K562 (cell line): Measurements from ENCODE around the gene MRPL58. TPM values are rescaled to one million over a fixed set of nuclear protein-coding genes. Genes with fewer than 3 reads are reported as not detected.

ENCODE experiments used
- ATAC-seq: fragments of 200-7000 bp; cut with Tn5 transposase; 3 replicates; pipeline ENCODE4 v1.9.1; 2020; ENCODE audit warnings: moderate library complexity
- BruUV-seq: library from RNA; stranded (reverse); fragments of 400-500 nt; replicated peaks from 2 replicates; lab custom pipeline; 2021; lab: Mats Ljungman, UMichigan
- CTCF ChIA-PET: fragments of 300-600 bp; formaldehyde crosslinking; extraction: SDS; loops from one replicate; lab custom pipeline; 2021; ENCODE audit warnings: low intra/inter-chr PET ratio; lab: Yijun Ruan, JAX
- POLR2A ChIA-PET: fragments of 300-600, 350-650 bp; sonication (Branson Sonifier 250); formaldehyde crosslinking; extraction: SDS; loops from one replicate; lab custom pipeline; 2021; ENCODE audit warnings: antibody characterized with exemption, inconsistent platforms; lab: Yijun Ruan, JAX
- DNase-seq, 4 experiments: peaks; one replicate each; pipeline versions ENCODE4 v3.0.0 to v3.0.0-alpha.2; 2011 to 2018; ENCODE audit warnings: low spot score in 3 of 4, mixed read lengths in 3 of 4; ENCODE audit errors: extremely low read depth in 1 of 4
- FAIRE-seq: peaks from 2 replicates; lab custom pipeline; 2011; peaks lifted over from hg19 to GRCh38; lab: Jason Lieb, UNC
- H2AFZ ChIP-seq: 2 replicates; pipeline ENCODE4 v1.6.0; 2011; ENCODE audit warnings: low read depth, low read length, control low read depth, inconsistent platforms
- H3K27ac ChIP-seq: fragments of 200-600 bp; 3 replicates; pipeline ENCODE4 v1.8.0; 2011; ENCODE audit warnings: low read depth, mild to moderate bottlenecking, control low read depth, inconsistent platforms, low read length, moderate library complexity, mixed read lengths; ENCODE audit errors: extremely low read depth
- H3K27me3 ChIP-seq, 2 experiments: fragments of 300-600 bp in 1 of 2; 2 replicates in 1 of 2; 3 replicates in 1 of 2; pipeline versions ENCODE4 v1.6.0 to v1.8.0; 2011; ENCODE audit warnings: inconsistent platforms in 2 of 2, low read length in 2 of 2, mild to moderate bottlenecking in 1 of 2, mixed read lengths in 1 of 2, moderate library complexity in 1 of 2; ENCODE audit not compliant: control insufficient read depth in 2 of 2, insufficient read depth in 2 of 2
- H3K36me3 ChIP-seq: fragments of 300-600 bp; 3 replicates; pipeline ENCODE4 v1.8.0; 2011; ENCODE audit warnings: mild to moderate bottlenecking, low read length, inconsistent platforms; ENCODE audit not compliant: control insufficient read depth, insufficient read depth
- H3K4me1 ChIP-seq, 2 experiments: fragments of 200-600 bp in 1 of 2; replicated peaks in 1 of 2; 2 replicates in 1 of 2; 3 replicates in 1 of 2; pipeline versions ENCODE4 v1.5.1 to v1.8.0; 2011; ENCODE audit warnings: inconsistent platforms in 2 of 2, low read length in 2 of 2, mild to moderate bottlenecking in 1 of 2, mixed read lengths in 1 of 2, moderate library complexity in 1 of 2; ENCODE audit not compliant: control insufficient read depth in 2 of 2, insufficient read depth in 2 of 2
- H3K4me2 ChIP-seq: 2 replicates; pipeline ENCODE4 v1.6.1; 2011; ENCODE audit warnings: low read length, control low read depth, inconsistent platforms, mixed read lengths; ENCODE audit not compliant: insufficient read depth
- H3K4me3 ChIP-seq: fragments of 200-600 bp; sonication (generic), shearing (Covaris generic); 2 replicates; pipeline ENCODE4 v1.5.1; 2016; ENCODE audit warnings: control low read depth, inconsistent platforms
- H3K79me2 ChIP-seq: fragments of 200-600 bp; 3 replicates; pipeline ENCODE4 v1.8.0; 2011; ENCODE audit warnings: low read length, inconsistent platforms; ENCODE audit not compliant: control insufficient read depth, insufficient read depth
- H3K9ac ChIP-seq, 2 experiments: 2 replicates each; pipeline versions ENCODE4 v1.6.0 to v1.6.1; 2011; ENCODE audit warnings: low read depth in 2 of 2, low read length in 2 of 2, control low read depth in 1 of 2, inconsistent platforms in 1 of 2, mild to moderate bottlenecking in 1 of 2, mixed read lengths in 1 of 2; ENCODE audit not compliant: insufficient read depth in 1 of 2
- H3K9me1 ChIP-seq: one replicate; pipeline ENCODE4 v1.6.0; 2011; ENCODE audit warnings: inconsistent platforms, mild to moderate bottlenecking, low read length, moderate library complexity; ENCODE audit not compliant: control insufficient read depth, insufficient read depth
- H3K9me3 ChIP-seq: replicated peaks from 2 replicates; pipeline ENCODE4 v1.5.1; 2011; ENCODE audit warnings: low read depth, low read length, inconsistent platforms; ENCODE audit not compliant: control insufficient read depth, insufficient read depth
- H4K20me1 ChIP-seq: replicated peaks from 2 replicates; pipeline ENCODE4 v1.6.1; 2011; ENCODE audit warnings: low read length, inconsistent platforms, mixed read lengths; ENCODE audit not compliant: control insufficient read depth, insufficient read depth
- C11orf30 ChIP-seq: fragments of 450-650 bp; IDR thresholded peaks from 2 replicates; pipeline ENCODE4 v1.6.1; 2016; ENCODE audit warnings: low read depth, mild to moderate bottlenecking
- CREM ChIP-seq: IDR thresholded peaks from 2 replicates; pipeline ENCODE4 v1.6.1; 2014; ENCODE audit warnings: antibody characterized with exemption, low read depth
- MAFK ChIP-seq: IDR thresholded peaks from 2 replicates; pipeline ENCODE4 v1.6.1; 2011; ENCODE audit warnings: low read length, improper control_type of control experiment
- NFE2 ChIP-seq: IDR thresholded peaks from 2 replicates; pipeline ENCODE4 v1.6.1; 2014; ENCODE audit warnings: antibody characterized with exemption, low read depth
- NFE2L1 ChIP-seq: fragments of 450-650 bp; IDR thresholded peaks from 2 replicates; pipeline ENCODE4 v1.6.1; 2016; ENCODE audit warnings: missing genetic modification characterization, low read depth, mild to moderate bottlenecking, missing compliant biosample characterization, moderate library complexity, borderline replicate concordance
- ZNF316 ChIP-seq: fragments of 450-650 bp; IDR thresholded peaks from 2 replicates; pipeline ENCODE4 v1.6.1; 2016
- WGBS: fragments of 100-300 bp; shearing (Covaris generic); methylation state at CpG from one replicate; pipeline ENCODE4 v1.1.6; 2016; ENCODE audit warnings: low coverage, mixed read lengths; ENCODE audit not compliant: insufficient coverage; ENCODE audit errors: missing lambda C conversion rate; 5-methylcytosine and 5-hydroxymethylcytosine counted together
- in situ Hi-C: fragments of 300-500 bp; cut with MboI; formaldehyde crosslinking; loops from 4 replicates; pipeline ENCODE4 v1.15.0; 2018; ENCODE audit warnings: inconsistent platforms, mixed read lengths
- intact Hi-C: fragments of 100-400 bp; cut with micrococcal nuclease; formaldehyde crosslinking; loops from 2 replicates; pipeline ENCODE4 v1.14.2; 2022
- polyA plus RNA-seq, 8 experiments: library from polyadenylated mRNA; depleted of rRNA in 4 of 8; stranded (reverse) in 5 of 8; unstranded in 3 of 8; fragments of >200 nt; fragmentation: Nextera tagmentation in 2 of 8; fragmentation: Illumina TruSeq in 1 of 8; extraction: Ambion mirVana in 2 of 8; extraction: Trizol in 1 of 8; gene quantifications; 2 replicates each; pipeline versions ENCODE4 v1.2.1 to v1.2.3, GENCODE V29; 2011 to 2014; ENCODE audit warnings: inconsistent platforms in 1 of 8, missing spikeins in 1 of 8
- total RNA-seq, 7 experiments: library from RNA; depleted of rRNA in 6 of 7; stranded (reverse); fragments of >200 nt in 6 of 7; fragmentation: Illumina TruSeq in 2 of 7; extraction: Trizol in 2 of 7; gene quantifications; 2 replicates each; pipeline versions ENCODE4 v1.2.1 to v1.2.3, GENCODE V29; 2011 to 2021; ENCODE audit warnings: low replicate concordance in 1 of 7
- TF ChIP-seq, protein P1 (sequence below): fragments of 450-650 bp; IDR thresholded peaks from 2 replicates; pipeline ENCODE4 v1.6.1; 2018; ENCODE audit not compliant: partially characterized antibody
- TF ChIP-seq, protein P2 (sequence below), 2 experiments: fragments of 450-650 bp; formaldehyde crosslinking in 1 of 2; IDR thresholded peaks; 2 replicates each; pipeline versions ENCODE4 v1.4.0 to v1.6.1; 2014 to 2020; ENCODE audit warnings: mild to moderate bottlenecking in 2 of 2, borderline replicate concordance in 1 of 2, low read depth in 1 of 2

MRPL58 gene
- total and polyA plus RNA-seq, 9 of the 15 experiments (the other 6 are each of a cell fraction or from before 2014, with no cell fraction given), result 30.8 to 107 (median 72.4) TPM

DNA sequence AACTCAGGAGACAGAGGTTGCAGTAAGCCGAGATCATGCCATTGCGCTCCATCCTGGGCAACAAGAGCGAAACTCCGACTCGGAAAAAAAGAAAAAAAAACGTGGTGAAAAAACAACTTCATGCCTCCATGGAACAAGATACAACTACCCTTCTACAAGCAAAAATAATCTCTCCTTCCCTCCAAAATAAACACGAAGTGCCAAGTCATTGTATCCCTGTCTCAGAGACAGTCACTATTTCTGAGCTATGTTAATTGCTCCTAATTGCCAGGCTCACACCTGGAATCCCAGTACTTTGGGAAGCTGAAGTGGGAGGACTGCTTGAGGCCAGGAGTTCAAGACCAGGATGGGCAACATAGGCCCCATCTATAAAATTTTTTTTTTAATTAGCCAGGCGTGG lies 56.3 kb downstream of the MRPL58 start (continued):
- TF ChIP-seq C11orf30, result peak; percentile 63
- TF ChIP-seq NFE2, result peak; percentile 73
- TF ChIP-seq ZNF316, result peak; percentile 80
- TF ChIP-seq, protein P1, sequence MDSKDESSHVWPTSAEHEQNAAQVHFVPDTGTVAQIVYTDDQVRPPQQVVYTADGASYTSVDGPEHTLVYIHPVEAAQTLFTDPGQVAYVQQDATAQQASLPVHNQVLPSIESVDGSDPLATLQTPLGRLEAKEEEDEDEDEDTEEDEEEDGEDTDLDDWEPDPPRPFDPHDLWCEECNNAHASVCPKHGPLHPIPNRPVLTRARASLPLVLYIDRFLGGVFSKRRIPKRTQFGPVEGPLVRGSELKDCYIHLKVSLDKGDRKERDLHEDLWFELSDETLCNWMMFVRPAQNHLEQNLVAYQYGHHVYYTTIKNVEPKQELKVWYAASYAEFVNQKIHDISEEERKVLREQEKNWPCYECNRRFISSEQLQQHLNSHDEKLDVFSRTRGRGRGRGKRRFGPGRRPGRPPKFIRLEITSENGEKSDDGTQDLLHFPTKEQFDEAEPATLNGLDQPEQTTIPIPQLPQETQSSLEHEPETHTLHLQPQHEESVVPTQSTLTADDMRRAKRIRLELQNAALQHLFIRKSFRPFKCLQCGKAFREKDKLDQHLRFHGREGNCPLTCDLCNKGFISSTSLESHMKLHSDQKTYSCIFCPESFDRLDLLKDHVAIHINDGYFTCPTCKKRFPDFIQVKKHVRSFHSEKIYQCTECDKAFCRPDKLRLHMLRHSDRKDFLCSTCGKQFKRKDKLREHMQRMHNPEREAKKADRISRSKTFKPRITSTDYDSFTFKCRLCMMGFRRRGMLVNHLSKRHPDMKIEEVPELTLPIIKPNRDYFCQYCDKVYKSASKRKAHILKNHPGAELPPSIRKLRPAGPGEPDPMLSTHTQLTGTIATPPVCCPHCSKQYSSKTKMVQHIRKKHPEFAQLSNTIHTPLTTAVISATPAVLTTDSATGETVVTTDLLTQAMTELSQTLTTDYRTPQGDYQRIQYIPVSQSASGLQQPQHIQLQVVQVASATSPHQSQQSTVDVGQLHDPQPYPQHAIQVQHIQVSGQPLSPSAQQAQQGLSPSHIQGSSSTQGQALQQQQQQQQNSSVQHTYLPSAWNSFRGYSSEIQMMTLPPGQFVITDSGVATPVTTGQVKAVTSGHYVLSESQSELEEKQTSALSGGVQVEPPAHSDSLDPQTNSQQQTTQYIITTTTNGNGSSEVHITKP, result peak; percentile 17
- TF ChIP-seq MAFK, result peak; percentile 43; the same call in 1 of the 2 replicates
- no peak for TF ChIP-seq CREM
- peak; percentile 38; the same call in 1 of the 2 replicates for TF ChIP-seq NFE2L1 (tag)

DNA sequence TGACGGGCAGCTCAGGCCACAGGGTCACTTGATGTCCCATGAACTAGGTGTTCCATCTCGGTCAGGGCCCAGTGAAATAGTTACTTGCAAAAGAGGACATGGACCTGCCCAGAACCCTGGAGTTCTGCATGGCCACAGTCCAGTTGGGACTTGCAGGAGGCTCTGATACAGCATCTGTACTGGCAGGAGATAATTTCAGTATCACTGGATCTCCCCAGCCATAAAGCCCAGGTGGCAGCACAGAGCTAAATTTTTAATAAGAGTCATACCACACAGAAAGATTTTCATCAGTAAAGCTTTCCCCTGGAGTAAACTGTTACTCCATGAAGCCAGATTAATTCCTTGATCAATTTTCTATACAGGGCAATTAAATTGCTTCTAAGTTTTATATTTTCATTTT lies 57.3 kb downstream of the MRPL58 start:
- WGBS, result 91% methylated on average over 2 of the region's 2 CpGs
- ATAC-seq, result no peak
- BruUV-seq, result no TSS peak
- peaks cover 6% of the 10 kb centered on the region; the same call in 2 of the 3 replicates for H3K36me3 ChIP-seq
- FAIRE-seq, result no peak
- H3K9me3 ChIP-seq, result no peaks in the 10 kb centered on the region
- no peaks in the 10 kb centered on the region for H3K79me2 ChIP-seq
- intact Hi-C loops (loop anchor here (5.0 kb wide), 1 partner anchor 38 kb away; the partner anchor contains the start of gene ARMC7), in situ Hi-C loops (no loop called here)
- peaks cover 30 to 31% of the 10 kb centered on the region in 2 experiments for H3K4me1 ChIP-seq
- H3K4me2 ChIP-seq, result no peak overlapping the region
- no peak overlapping the region for H2AFZ ChIP-seq
- H3K27me3 ChIP-seq, result no peaks in the 10 kb centered on the region
- H3K9ac ChIP-seq, result no peak overlapping the region
- ChIA-PET POLR2A (interaction anchor here (0.6 to 1.6 kb wide), 5 partner anchors 9 to 136 kb away, joined by 3 to 4 read pairs (median 3); partner anchors contain the start of gene NUP85), CTCF (interaction anchor here (0.7 to 1.1 kb wide), 2 partner anchors 46 to 62 kb away, joined by 3 to 4 read pairs; partner anchors contain the start of gene NT5C)
- no peak overlapping the region for H3K4me3 ChIP-seq
- DNase-seq, result no peak
- no peaks in the 10 kb centered on the region for H3K9me1 ChIP-seq
- no peak overlapping the region for H3K27ac ChIP-seq
- H4K20me1 ChIP-seq, result no peaks in the 10 kb centered on the region
- TF ChIP-seq, protein P2, sequence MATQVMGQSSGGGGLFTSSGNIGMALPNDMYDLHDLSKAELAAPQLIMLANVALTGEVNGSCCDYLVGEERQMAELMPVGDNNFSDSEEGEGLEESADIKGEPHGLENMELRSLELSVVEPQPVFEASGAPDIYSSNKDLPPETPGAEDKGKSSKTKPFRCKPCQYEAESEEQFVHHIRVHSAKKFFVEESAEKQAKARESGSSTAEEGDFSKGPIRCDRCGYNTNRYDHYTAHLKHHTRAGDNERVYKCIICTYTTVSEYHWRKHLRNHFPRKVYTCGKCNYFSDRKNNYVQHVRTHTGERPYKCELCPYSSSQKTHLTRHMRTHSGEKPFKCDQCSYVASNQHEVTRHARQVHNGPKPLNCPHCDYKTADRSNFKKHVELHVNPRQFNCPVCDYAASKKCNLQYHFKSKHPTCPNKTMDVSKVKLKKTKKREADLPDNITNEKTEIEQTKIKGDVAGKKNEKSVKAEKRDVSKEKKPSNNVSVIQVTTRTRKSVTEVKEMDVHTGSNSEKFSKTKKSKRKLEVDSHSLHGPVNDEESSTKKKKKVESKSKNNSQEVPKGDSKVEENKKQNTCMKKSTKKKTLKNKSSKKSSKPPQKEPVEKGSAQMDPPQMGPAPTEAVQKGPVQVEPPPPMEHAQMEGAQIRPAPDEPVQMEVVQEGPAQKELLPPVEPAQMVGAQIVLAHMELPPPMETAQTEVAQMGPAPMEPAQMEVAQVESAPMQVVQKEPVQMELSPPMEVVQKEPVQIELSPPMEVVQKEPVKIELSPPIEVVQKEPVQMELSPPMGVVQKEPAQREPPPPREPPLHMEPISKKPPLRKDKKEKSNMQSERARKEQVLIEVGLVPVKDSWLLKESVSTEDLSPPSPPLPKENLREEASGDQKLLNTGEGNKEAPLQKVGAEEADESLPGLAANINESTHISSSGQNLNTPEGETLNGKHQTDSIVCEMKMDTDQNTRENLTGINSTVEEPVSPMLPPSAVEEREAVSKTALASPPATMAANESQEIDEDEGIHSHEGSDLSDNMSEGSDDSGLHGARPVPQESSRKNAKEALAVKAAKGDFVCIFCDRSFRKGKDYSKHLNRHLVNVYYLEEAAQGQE (IDR thresholded peaks at IDR 0.05; ENCODE audit: borderline replicate concordance), result peak; percentile 57; the same call in 1 of the 2 replicates
- TF ChIP-seq, protein P2 (CRISPR knock-in tag; IDR thresholded peaks at IDR 0.05; ENCODE audit: low read depth), result no peak
